Vagina (tissue), 2 donors: ENCODE data around the gene CHST1.

ENCODE experiments used
- CTCF ChIP-seq, 3 experiments: fragments of 450-650 bp in 2 of 3; fragments of 200-600 bp in 1 of 3; sonication (generic) in 1 of 3; IDR thresholded peaks; one replicate each; pipeline ENCODE4 v1.5.1; 2017 to 2019; ENCODE audit warnings: antibody characterized with exemption in 3 of 3, mild to moderate bottlenecking in 2 of 3, moderate library complexity in 2 of 3
- POLR2A ChIP-seq, 2 donors: fragments of 450-650 bp; IDR thresholded peaks; one replicate each; pipeline ENCODE4 v1.6.1; 2017; ENCODE audit warnings: antibody characterized with exemption in 2 of 2, mild to moderate bottlenecking in 2 of 2, moderate library complexity in 2 of 2
- POLR2AphosphoS5 ChIP-seq, 2 donors: sonication (generic); formaldehyde crosslinking; IDR thresholded peaks; one replicate each; pipeline ENCODE4 v1.9.0; 2017; ENCODE audit warnings: antibody characterized with exemption in 2 of 2, mild to moderate bottlenecking in 2 of 2, low read depth in 1 of 2; ENCODE audit not compliant: insufficient read depth in 1 of 2

DNA sequence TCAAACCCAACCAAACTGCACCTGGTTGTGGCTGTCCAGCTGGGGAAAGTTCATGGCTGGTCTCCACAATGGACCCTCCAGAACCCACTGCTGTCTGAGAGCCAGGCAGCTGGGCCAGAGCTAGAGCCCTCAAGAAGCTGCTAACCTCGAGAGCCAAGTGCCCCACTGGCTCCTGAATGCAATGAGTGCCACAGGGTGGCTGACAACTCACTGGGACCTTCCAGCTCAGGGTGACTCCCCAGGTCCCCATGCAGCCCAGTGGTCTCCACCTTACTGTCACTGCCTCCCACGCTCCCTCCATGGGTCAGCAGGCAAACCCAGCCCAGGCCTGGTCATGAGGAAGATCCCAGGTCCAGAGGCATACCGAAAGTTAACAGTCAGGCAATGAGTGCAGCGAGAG is 8.0 kb upstream of the CHST1 start:
- TF ChIP-seq CTCF (IDR thresholded peaks at IDR 0.05) (no peak), POLR2A (IDR thresholded peaks at IDR 0.05) (no peak), POLR2AphosphoS5 (IDR thresholded peaks at IDR 0.05; ENCODE audit: insufficient read depth in 1 of 2, low read depth in 1 of 2) (no peak)
